Astrocyte (in vitro differentiated cells and primary cell): ENCODE measurements around the gene DIP2C.

Source experiments
- CTCF ChIP-seq: IDR thresholded peaks from 2 replicates; pipeline ENCODE4 v1.5.1; 2011; ENCODE audit warnings: low read depth, mild to moderate bottlenecking, inconsistent platforms, low read length, moderate library complexity; ENCODE audit not compliant: insufficient read depth
- EZH2 ChIP-seq: IDR thresholded peaks from 2 replicates; pipeline ENCODE4 v1.6.1; 2012; ENCODE audit warnings: mild to moderate bottlenecking, low read length, inconsistent platforms; ENCODE audit not compliant: insufficient read depth

DNA sequence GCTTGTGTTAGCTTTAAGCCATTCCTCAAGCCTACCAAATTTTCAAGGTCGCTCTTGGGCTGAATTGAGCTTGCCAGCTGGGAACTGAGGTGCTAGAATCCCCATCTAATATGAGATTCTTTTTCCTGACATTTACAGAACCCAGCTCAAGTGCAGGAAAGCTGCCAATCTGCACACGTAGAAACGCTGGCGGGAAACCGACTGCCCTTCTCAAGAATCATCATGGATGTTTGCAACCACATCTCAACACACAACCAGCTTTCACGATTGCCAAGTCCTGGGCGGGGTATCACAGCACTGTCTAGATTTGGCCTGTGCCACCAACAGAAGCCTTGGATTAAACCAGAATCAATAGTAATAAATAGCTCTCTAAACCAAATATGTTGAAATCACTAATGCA, 203.7 kb downstream of the DIP2C start:
- no peak for TF ChIP-seq CTCF
- TF ChIP-seq EZH2 = no peak
